Measurements from ENCODE around the gene FMO2.

The FMO2 gene

DNA sequence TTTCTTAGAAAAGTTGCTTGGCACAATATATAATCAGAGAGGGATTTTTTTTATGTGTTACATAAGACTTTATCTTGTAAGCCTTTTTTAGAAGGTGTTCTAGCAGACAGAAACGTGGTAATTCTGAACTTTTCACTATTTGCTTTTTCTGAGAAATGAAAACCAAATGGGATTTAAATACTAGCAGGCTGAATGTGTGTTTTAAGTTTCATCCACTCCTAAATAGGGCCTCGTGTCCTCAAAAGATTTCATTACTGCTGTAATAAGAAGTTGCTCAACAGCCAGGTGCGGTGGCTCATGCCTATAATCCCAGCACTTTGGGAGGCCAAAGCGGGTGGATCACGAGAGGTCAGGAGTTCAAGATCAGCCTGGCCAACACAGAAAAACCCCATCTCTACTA is 44.7 kb upstream of the FMO2 start:
- no peak overlapping the region for H4K12ac ChIP-seq (ENCODE audit: low read depth, low read length)
- H3K4ac ChIP-seq (ENCODE audit: low read depth, low read length), result no peak overlapping the region
- H2AK5ac ChIP-seq (ENCODE audit: low read length), result no peak overlapping the region
- H2BK120ac ChIP-seq (ENCODE audit: insufficient read depth, low read length, poor library complexity), result no peak overlapping the region
- H2AFZ ChIP-seq (ENCODE audit: insufficient read depth, low read length, poor library complexity), result no peak overlapping the region
- H3K27me3 ChIP-seq (ENCODE audit: insufficient read depth, low read length), result no peaks in the 10 kb centered on the region
- H3K4me2 ChIP-seq (ENCODE audit: low read length), result no peak overlapping the region
- no peak overlapping the region for H3K23ac ChIP-seq (ENCODE audit: low read length)
- H4K91ac ChIP-seq (ENCODE audit: low read depth, low read length), result no peak overlapping the region
- H3K4me1 ChIP-seq (ENCODE audit: control insufficient read depth in 1 of 2, insufficient read depth in 2 of 2, low read length in 2 of 2), result peaks cover 4 to 6% of the 10 kb centered on the region in 2 experiments
- H3K27ac ChIP-seq (ENCODE audit: low read depth, low read length), result no peak overlapping the region
- H3K18ac ChIP-seq (ENCODE audit: low read length), result no peak overlapping the region
- H3K14ac ChIP-seq (ENCODE audit: low read length), result no peak overlapping the region
- WGBS (ENCODE audit: extremely low coverage, insufficient coverage, insufficient read length), result no CpG with 5 or more reads among the region's 5 CpGs
- no peak overlapping the region for H3K4me3 ChIP-seq (ENCODE audit: low read depth, low read length)
- H3K79me2 ChIP-seq (ENCODE audit: control insufficient read depth, insufficient read depth, low read length, poor library complexity), result no peaks in the 10 kb centered on the region
- no peaks in the 10 kb centered on the region for H3K9me3 ChIP-seq (ENCODE audit: insufficient read depth, low read depth, low read length)
- no peaks in the 10 kb centered on the region for H3K79me1 ChIP-seq (ENCODE audit: low read length)
- no peak for DNase-seq
- no peaks in the 10 kb centered on the region for H3K36me3 ChIP-seq (ENCODE audit: control insufficient read depth in 1 of 2, insufficient read depth in 2 of 2, low read length in 2 of 2)
- H4K8ac ChIP-seq (ENCODE audit: low read depth, low read length), result no peak overlapping the region
- H3K9ac ChIP-seq (ENCODE audit: low read length), result no peak overlapping the region
- H2BK5ac ChIP-seq (ENCODE audit: low read depth, low read length, poor library complexity), result no peak overlapping the region
- H2BK12ac ChIP-seq (ENCODE audit: low read length), result no peak overlapping the region

DNA sequence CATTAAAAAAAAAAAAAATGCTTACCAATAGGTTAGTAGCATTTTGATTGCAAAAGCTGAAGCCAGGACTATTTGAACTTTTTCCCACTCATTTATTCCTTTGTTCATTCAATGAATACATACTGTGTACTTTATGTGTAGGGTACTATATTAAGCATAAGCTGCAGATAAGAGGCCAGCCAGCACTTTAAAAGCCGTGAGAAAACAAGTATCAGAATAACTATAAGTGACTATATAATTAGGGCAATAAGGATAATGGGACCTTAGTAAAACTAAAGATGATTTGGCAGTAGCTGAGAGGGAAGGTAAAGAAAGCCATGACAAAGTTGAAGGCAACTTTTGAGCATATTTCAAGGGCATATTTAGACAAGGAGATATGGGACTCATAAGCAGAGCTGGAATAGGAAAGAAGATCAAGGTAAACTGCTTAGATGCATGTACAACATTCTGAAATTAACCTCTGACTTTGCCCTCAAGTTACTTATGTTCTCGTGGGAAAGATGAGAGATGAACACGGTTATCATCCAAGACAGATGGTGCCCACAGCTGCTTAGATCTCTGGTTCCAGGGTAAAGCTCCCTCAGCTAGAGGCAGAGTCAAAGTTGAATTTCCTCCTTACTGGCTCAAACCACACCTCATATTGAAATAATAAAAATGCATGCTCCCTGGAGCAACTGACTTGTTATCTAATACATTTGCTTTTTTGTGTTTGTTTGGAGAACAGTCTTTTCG is 44.0 kb upstream of the FMO2 start:
- no peak overlapping the region for H3K18ac ChIP-seq (ENCODE audit: low read length)
- no peak overlapping the region for H3K4ac ChIP-seq (ENCODE audit: low read depth, low read length)
- no peaks in the 10 kb centered on the region for H3K79me2 ChIP-seq (ENCODE audit: control insufficient read depth, insufficient read depth, low read length, poor library complexity)
- no peak overlapping the region for H3K4me2 ChIP-seq (ENCODE audit: low read length)
- DNase-seq, result no peak
- no peak overlapping the region for H2AFZ ChIP-seq (ENCODE audit: insufficient read depth, low read length, poor library complexity)
- H3K79me1 ChIP-seq (ENCODE audit: low read length), result no peaks in the 10 kb centered on the region
- H4K12ac ChIP-seq (ENCODE audit: low read depth, low read length), result no peak overlapping the region
- no peak overlapping the region for H2BK120ac ChIP-seq (ENCODE audit: insufficient read depth, low read length, poor library complexity)
- H3K36me3 ChIP-seq (ENCODE audit: control insufficient read depth in 1 of 2, insufficient read depth in 2 of 2, low read length in 2 of 2), result no peaks in the 10 kb centered on the region
- no peak overlapping the region for H2BK5ac ChIP-seq (ENCODE audit: low read depth, low read length, poor library complexity)
- no peak overlapping the region for H2BK12ac ChIP-seq (ENCODE audit: low read length)
- H3K4me3 ChIP-seq (ENCODE audit: low read depth, low read length), result no peak overlapping the region
- no peaks in the 10 kb centered on the region for H3K9me3 ChIP-seq (ENCODE audit: insufficient read depth, low read depth, low read length)
- H3K14ac ChIP-seq (ENCODE audit: low read length), result no peak overlapping the region
- no peak overlapping the region for H4K91ac ChIP-seq (ENCODE audit: low read depth, low read length)
- no CpG with 5 or more reads among the region's 4 CpGs for WGBS (ENCODE audit: extremely low coverage, insufficient coverage, insufficient read length)
- no peak overlapping the region for H3K27ac ChIP-seq (ENCODE audit: low read depth, low read length)
- no peak overlapping the region for H4K8ac ChIP-seq (ENCODE audit: low read depth, low read length)
- no peaks in the 10 kb centered on the region for H3K27me3 ChIP-seq (ENCODE audit: insufficient read depth, low read length)
- peaks cover 4 to 6% of the 10 kb centered on the region in 2 experiments for H3K4me1 ChIP-seq (ENCODE audit: control insufficient read depth in 1 of 2, insufficient read depth in 2 of 2, low read length in 2 of 2)
- no peak overlapping the region for H3K23ac ChIP-seq (ENCODE audit: low read length)
- no peak overlapping the region for H2AK5ac ChIP-seq (ENCODE audit: low read length)
- no peak overlapping the region for H3K9ac ChIP-seq (ENCODE audit: low read length)

DNA sequence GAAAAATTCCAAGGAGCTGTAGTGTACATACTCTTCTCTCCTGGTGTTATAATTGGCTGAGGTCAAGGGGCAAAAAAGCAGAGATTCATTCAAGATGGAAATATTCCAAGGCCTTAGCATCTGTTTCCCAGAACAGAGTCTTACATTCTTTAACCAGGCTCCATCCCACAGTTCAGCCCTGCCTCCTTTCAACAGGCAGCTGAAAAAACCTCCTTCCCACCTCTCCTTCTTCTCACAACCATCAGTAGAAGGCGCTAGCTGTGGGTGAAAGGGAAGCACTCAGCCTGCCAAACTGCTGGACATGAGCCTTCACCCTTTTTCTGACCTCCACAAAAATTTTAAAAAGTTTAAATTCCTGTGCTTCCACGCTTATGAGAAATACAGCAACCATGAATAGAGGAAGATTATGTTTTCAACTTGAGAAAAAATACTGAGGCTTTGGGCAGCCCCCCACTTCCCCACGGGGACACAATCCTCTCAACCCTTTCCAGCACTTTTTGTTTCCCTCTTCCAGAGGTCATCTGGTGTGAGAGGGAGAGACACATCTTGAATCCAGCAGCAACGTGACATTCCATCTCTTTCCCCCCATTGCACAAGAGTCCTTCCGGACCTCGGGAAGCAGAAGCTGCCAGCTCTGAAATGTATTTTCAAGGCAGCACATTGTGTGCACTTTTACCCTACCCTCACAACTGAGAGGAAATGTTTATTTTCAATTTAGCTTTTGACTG is 43.2 kb upstream of the FMO2 start:
- H4K12ac ChIP-seq (ENCODE audit: low read depth, low read length), result no peak overlapping the region
- peaks cover 4 to 6% of the 10 kb centered on the region in 2 experiments for H3K4me1 ChIP-seq (ENCODE audit: control insufficient read depth in 1 of 2, insufficient read depth in 2 of 2, low read length in 2 of 2)
- DNase-seq, result peak in 1 of 2 donors; percentile 45
- no peak overlapping the region for H3K27ac ChIP-seq (ENCODE audit: low read depth, low read length)
- H3K18ac ChIP-seq (ENCODE audit: low read length), result no peak overlapping the region
- H3K79me1 ChIP-seq (ENCODE audit: low read length), result no peaks in the 10 kb centered on the region
- WGBS (ENCODE audit: extremely low coverage, insufficient coverage, insufficient read length), result no CpG with 5 or more reads among the region's 6 CpGs
- peak overlapping the region; percentile 38 for H2BK5ac ChIP-seq (ENCODE audit: low read depth, low read length, poor library complexity)
- H3K14ac ChIP-seq (ENCODE audit: low read length), result no peak overlapping the region
- no peak overlapping the region for H3K4ac ChIP-seq (ENCODE audit: low read depth, low read length)
- no peak overlapping the region for H3K23ac ChIP-seq (ENCODE audit: low read length)
- H2BK120ac ChIP-seq (ENCODE audit: insufficient read depth, low read length, poor library complexity), result no peak overlapping the region
- no peaks in the 10 kb centered on the region for H3K36me3 ChIP-seq (ENCODE audit: control insufficient read depth in 1 of 2, insufficient read depth in 2 of 2, low read length in 2 of 2)
- no peak overlapping the region for H4K91ac ChIP-seq (ENCODE audit: low read depth, low read length)
- H2BK12ac ChIP-seq (ENCODE audit: low read length), result no peak overlapping the region
- H2AFZ ChIP-seq (ENCODE audit: insufficient read depth, low read length, poor library complexity), result no peak overlapping the region
- no peak overlapping the region for H3K4me2 ChIP-seq (ENCODE audit: low read length)
- H2AK5ac ChIP-seq (ENCODE audit: low read length), result no peak overlapping the region
- H3K79me2 ChIP-seq (ENCODE audit: control insufficient read depth, insufficient read depth, low read length, poor library complexity), result no peaks in the 10 kb centered on the region
- H3K9me3 ChIP-seq (ENCODE audit: insufficient read depth, low read depth, low read length), result no peaks in the 10 kb centered on the region
- no peak overlapping the region for H3K4me3 ChIP-seq (ENCODE audit: low read depth, low read length)
- H3K27me3 ChIP-seq (ENCODE audit: insufficient read depth, low read length), result no peaks in the 10 kb centered on the region
- no peak overlapping the region for H4K8ac ChIP-seq (ENCODE audit: low read depth, low read length)
- H3K9ac ChIP-seq (ENCODE audit: low read length), result no peak overlapping the region

DNA sequence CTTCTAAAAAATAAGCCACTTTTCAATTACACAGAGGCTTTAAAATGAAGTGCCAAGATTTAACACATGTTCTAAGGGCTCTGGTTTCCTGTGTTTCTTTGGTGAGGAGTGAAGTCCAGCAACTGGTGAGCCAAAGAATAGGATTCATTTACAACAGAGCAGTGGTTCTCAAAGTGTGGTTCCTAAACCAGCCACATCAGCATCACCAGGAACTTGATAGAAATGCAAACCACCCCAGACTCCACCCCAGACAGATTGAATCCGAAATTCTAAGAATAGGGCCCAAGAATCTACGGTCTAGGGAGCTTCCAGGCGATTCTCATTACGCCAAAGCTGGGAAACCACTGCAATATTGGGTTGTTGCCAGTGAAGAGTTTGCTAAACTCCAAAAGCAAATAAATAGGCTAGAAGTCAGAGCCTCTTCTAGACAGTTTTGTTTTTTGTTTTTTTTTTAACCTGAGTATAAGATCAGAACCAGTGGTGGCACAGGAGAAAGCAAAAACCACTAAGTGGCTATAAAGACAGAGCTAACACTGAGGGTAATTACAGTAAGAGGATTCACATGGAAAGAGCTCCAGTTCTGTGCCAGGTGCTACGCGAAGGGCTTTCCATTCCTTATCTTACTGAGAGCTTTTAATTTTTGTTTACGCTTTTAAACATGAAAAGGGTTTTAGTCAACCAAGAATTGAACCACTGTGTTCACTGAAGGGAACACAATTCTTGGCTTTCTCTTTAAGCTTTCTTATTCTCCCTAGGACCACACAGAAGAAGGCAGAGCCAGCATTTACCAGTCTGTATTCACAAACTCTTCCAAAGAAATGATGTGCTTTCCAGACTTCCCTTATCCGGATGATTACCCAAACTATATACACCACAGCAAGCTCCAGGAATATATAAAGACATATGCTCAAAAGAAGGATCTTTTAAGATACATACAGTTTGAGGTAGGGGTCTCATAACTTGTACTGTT is 42.4 kb upstream of the FMO2 start:
- Histone ChIP-seq H2AK5ac (ENCODE audit: low read length) (no peak overlapping the region), H3K18ac (ENCODE audit: low read length) (no peak overlapping the region), H3K9me3 (ENCODE audit: insufficient read depth, low read depth, low read length) (no peaks in the 10 kb centered on the region), H3K79me2 (ENCODE audit: control insufficient read depth, insufficient read depth, low read length, poor library complexity) (no peaks in the 10 kb centered on the region), H3K27me3 (ENCODE audit: insufficient read depth, low read length) (no peaks in the 10 kb centered on the region), H2AFZ (ENCODE audit: insufficient read depth, low read length, poor library complexity) (no peak overlapping the region), H3K14ac (ENCODE audit: low read length) (no peak overlapping the region), H2BK120ac (ENCODE audit: insufficient read depth, low read length, poor library complexity) (no peak overlapping the region), H4K12ac (ENCODE audit: low read depth, low read length) (no peak overlapping the region), H3K4me3 (ENCODE audit: low read depth, low read length) (no peak overlapping the region), H3K4ac (ENCODE audit: low read depth, low read length) (no peak overlapping the region), H3K23ac (ENCODE audit: low read length) (no peak overlapping the region), H3K4me1 (ENCODE audit: control insufficient read depth in 1 of 2, insufficient read depth in 2 of 2, low read length in 2 of 2) (peaks cover 4 to 6% of the 10 kb centered on the region in 2 experiments), H3K4me2 (ENCODE audit: low read length) (no peak overlapping the region), H3K79me1 (ENCODE audit: low read length) (no peaks in the 10 kb centered on the region), H4K8ac (ENCODE audit: low read depth, low read length) (no peak overlapping the region), H2BK12ac (ENCODE audit: low read length) (no peak overlapping the region), H3K27ac (ENCODE audit: low read depth, low read length) (no peak overlapping the region), H3K36me3 (ENCODE audit: control insufficient read depth in 1 of 2, insufficient read depth in 2 of 2, low read length in 2 of 2) (no peaks in the 10 kb centered on the region), H3K9ac (ENCODE audit: low read length) (no peak overlapping the region), H2BK5ac (ENCODE audit: low read depth, low read length, poor library complexity) (no peak overlapping the region), H4K91ac (ENCODE audit: low read depth, low read length) (no peak overlapping the region)
- WGBS (ENCODE audit: extremely low coverage, insufficient coverage, insufficient read length), result no CpG with 5 or more reads among the region's 8 CpGs
- DNase-seq, result no peak
